Head of caudate nucleus (tissue), 42 donors: ENCODE measurements around the gene CSMD2.
"Not testable (repeated sequence)": the region's sequence is repeated elsewhere in the genome, so short reads cannot be mapped to it uniquely, and the experiment has no call there.

Experiments
- DNase-seq, 42 donors: peaks; one replicate each; pipeline versions ENCODE4 v3.0.0 to v3.0.0-alpha.2; 2020 to 2021; ENCODE audit warnings: mixed read lengths in 7 of 42
- intact Hi-C: fragments of 100-400 bp; cut with DNase I; formaldehyde crosslinking; loops from one replicate; pipeline ENCODE4 v1.15.0; 2022

The CSMD2 gene

GRCh38 chr1:34127006-34128000, 37.7 kb downstream of the CSMD2 start:
- peak in 1 of 42 donors; percentile 31 for DNase-seq
- intact Hi-C loops, result no loop called here

GRCh38 chr1:34126486-34126885, 38.5 kb downstream of the CSMD2 start:
- DNase-seq, result no peak
- intact Hi-C loops, result no loop called here

DNA sequence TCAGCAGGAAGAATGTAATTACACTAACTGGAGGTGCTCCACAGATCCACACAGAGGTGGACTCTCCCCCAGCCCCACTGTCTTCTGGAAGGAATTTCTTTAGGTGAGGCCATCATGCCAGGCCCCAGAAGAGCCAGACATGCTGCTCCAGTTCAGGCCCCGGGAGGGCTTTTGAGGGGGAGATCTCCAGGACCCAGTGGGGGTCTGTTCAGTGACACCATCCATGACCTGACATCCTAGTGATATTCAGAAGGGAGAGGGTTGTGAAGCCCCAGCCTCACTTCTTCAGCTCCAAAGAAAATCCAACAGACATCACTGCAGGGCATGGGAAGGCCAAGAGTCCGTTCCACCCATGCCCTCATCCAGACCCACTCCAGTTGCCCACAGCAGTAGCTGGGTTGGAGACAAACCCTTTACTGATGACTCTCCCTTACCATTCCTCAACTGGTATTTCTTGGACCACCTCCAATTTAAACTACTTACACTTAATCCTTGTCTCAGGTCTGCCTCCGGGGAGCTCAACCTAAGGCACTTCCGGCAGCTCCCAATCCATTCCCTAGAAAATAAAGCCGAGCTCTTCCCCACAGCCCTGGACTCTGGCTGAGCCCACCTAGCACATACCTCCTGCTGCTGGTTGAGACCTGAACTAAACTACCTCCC, 39.2 kb downstream of the CSMD2 start:
- intact Hi-C loops, result no loop called here
- peak in 2 of 42 donors; percentile 24 to 25 for DNase-seq

DNA sequence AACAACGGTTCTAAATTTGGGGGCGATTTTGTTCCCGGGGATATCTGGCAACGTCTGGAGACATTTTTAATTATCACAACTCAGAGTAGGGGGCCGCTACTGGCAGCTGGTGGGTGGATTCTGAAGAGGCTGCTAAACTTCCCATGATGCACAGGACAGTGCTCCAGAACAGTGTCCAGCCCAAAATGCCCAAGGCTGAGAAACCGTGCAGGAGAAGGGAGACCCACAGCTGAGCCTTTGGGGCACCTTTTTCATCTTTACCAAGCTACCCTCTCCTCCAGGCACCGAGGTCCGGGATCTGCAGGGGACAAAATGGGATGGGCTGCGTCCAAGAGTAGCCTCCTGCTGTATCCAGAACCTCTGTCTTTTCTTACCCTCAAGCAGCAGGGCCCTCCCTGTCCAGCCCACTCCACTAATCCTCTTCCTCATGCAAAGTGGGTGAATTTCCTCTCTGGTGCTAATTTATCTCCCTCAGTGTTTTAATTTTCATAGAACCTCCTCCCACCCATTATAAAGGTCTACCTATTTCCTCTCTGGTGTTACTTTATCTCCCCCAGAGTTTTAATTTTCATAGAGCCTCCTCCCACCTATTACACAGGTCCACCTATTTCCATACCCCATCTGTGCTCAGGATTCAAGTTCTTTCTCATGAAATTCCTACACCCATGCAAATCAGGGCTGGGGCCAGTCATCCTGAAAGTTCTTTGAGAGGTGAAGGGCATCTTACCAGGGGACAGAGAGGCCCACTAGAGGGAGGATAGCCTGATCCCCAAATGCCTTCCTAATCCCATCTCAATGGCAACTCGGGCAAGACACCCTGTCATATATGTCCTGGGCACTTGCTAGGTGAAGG, 42.7 kb downstream of the CSMD2 start:
- intact Hi-C loops, result no loop called here
- DNase-seq, result peak in 2 of 42 donors; percentile 28 to 29

DNA sequence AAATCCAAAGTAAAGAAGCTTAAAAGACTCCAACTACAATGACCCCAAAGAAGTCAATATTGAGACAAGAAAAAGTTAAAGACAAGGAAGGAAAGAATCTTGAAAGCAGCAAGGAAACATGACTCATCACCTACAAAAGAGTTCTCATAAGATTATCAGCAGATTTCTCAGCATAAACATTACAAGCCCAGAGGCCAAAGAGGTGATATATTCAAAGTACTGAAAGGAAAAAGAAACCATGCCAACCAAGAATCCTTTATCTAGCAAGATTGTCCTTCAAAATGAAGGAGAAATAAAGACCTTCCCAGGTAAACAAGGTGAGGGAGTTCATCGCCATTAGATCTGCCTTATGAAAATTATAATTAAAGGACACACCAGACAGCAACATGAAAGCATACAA, 49.8 kb downstream of the CSMD2 start:
- no peak for DNase-seq
- intact Hi-C loops, result no loop called here

DNA sequence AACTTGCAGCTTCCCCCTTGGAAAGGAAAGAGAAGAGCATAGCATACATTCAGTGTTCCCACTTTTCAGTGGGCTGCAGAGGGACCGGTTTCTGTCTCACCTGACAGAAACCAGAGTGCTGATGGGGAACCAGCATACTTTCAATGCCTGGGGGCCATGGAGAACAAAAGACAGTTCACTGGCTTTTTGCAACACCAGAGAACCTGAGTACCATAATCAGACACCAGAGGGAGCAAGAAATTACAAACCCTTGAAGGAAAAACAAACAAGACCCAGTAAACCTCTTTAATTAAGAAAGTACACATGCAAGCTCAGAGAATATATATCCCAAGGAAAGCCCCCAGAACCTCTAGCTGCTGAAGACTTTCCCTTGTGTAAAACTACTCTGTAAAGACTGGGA, 51.1 kb downstream of the CSMD2 start:
- intact Hi-C loops, result loop anchor here (5.0 kb wide), 1 partner anchor 48 kb away; no protein-coding TSS in a partner anchor
- DNase-seq, result peak in 4 of 42 donors; percentile 17 to 55 (median 30)

DNA sequence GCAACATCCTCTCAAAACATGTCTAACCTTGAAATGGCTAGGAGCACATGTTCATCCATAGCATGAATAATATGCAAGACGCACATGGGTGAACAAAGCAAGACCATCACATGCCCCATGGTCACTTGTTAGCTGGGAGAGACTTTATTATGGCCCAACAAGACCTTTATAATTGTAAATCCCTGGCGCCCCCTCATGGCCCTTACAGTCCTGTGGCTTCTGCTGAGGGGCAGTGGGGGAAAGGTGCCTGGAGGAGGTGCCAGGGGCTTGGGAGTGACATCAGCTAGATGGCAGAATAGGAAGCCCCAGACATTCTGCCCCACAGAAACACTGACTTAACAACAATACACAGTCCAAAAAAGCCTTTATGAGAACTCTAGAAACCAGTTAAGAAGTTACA, 51.7 kb downstream of the CSMD2 start:
- intact Hi-C loops, result loop anchor here (5.0 kb wide), 1 partner anchor 49 kb away; no protein-coding TSS in a partner anchor
- peak in 27 of 42 donors; percentile 19 to 82 (median 41) for DNase-seq

- DNase-seq, result peak in 1 of 42 donors; percentile 28
- intact Hi-C loops, result no loop called here
Observed at GRCh38 chr1:34108711-34109110, 56.3 kb downstream of the CSMD2 start.

DNA sequence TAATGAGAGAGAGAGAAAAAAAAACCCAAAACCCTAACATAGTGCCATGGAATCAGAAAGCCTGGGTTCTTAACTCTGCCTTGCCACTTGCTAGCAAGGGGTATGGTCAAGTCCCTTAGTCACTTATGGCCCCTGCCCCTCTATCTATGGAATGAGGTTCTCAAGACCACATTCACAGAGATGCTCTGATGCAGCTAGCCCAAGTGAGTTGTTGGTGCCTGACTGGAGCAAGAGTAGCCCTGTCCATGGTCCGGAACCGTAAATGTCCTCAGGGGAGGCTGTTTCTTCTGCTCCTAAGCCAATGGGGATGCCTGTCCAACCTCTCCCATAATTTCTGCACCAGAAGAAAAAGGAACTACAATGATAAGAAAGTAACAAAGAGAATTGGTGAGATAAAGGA, 56.8 kb downstream of the CSMD2 start:
- intact Hi-C loops, result no loop called here
- DNase-seq, result peak in 1 of 42 donors; percentile 13

- intact Hi-C loops, result no loop called here
- DNase-seq, result no peak
Observed at GRCh38 chr1:34101151-34101550, 63.9 kb downstream of the CSMD2 start.

- intact Hi-C loops, result no loop called here
- no peak for DNase-seq
Observed at GRCh38 chr1:34100332-34100731, 64.7 kb downstream of the CSMD2 start.

- DNase-seq, intact Hi-C loops: not testable (repeated sequence)
Observed at GRCh38 chr1:34092399-34092798, 72.6 kb downstream of the CSMD2 start.

- intact Hi-C loops, result no loop called here
- no peak for DNase-seq
Observed at GRCh38 chr1:34089731-34090130, 75.3 kb downstream of the CSMD2 start.

DNA sequence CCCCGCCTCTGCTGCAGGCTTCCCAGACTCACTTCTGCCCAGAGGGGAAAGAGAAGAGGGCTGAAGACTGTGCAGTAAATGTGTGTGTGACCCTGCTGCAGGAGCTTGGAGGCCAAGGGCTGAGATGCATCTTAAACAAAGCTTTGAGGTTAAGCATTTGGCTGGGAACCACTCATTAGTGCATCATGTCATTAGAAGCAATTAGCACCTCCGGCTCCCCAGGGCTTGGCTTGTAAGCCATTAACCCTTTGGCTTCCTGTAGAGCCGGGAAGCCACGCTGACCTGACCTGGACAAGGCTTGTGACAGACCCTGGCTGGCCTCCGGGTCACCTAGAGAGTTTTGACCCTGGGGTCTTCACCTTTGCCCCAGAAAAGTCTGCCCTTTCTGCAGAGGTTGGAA, 77.0 kb downstream of the CSMD2 start:
- no peak for DNase-seq
- intact Hi-C loops, result no loop called here

DNA sequence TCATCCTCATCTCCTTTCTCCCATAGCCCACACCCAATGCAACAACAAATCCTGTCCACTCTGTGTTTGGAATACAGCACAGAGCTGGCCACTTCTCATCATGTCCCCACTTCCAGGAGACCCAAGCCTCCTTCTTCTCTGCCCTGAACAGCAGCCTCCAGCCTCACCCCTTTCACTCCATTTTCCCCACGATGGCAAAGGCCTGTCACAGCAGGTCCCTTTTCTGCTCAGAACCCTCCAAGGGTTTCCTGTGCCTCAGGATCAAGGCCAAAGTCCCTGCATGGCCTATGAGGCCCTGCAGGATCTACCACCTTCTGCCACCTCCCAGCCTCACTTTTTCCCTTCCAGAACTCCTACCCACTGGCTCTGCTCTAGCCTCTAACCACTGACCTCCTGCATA, 78.5 kb downstream of the CSMD2 start:
- DNase-seq, result no peak
- intact Hi-C loops, result no loop called here

DNA sequence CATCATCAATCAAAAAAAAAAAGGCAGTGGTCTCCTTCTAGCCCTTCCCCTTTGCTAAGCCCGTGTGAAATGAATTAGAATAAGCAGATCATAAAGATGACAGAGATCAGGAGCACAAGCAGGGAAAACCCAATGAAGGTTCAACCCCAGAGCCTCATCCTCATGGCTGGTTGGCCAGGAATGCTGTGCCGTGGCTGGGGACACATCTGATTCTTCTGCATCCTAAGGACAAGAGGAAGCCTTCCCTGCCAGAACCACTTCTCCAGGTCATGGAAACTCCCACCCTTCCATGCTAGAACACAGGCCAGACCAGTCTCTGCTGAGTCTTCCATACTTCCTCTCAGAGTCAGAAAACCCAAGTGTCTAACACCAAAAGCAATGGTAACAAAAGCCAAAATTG, 81.1 kb downstream of the CSMD2 start:
- intact Hi-C loops, result no loop called here
- no peak for DNase-seq

GRCh38 chr1:34082085-34082670, 82.9 kb downstream of the CSMD2 start:
- DNase-seq, intact Hi-C loops: not testable (repeated sequence)

- no peak for DNase-seq
- intact Hi-C loops, result no loop called here
Observed at GRCh38 chr1:34078383-34078782, 86.6 kb downstream of the CSMD2 start.

DNA sequence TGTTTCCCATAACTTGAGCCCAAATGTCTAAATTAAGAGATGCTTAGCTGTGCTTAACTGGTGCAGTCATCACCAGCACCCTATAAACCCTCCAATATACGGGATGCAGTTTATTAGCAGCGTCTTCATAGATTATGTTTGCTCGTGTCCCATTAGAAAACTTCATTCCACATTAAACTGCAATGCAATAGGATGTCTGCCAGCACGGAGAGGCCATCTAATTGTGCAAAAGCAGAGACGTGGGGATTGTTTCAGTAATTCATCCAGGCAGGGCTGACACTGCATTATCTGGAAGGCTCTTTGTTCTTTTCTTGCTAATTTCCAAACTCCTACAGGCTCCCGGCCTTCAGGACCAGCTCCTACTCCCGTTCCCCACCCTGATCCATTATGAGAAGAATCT, 89.5 kb downstream of the CSMD2 start:
- no peak for DNase-seq
- intact Hi-C loops, result no loop called here
